Colonic mucosa (tissue), 4 donors: ENCODE results near the gene CHTOP. TPM values are rescaled to one million over a fixed set of nuclear protein-coding genes. Genes with fewer than 3 reads are reported as not detected.

Source experiments
- DNase-seq: peaks from one replicate; pipeline ENCODE4 v3.0.0-alpha.2; 2020
- H3K27ac ChIP-seq: fragments of 200-600 bp; one replicate; pipeline ENCODE4 v1.8.0; 2021
- H3K27me3 ChIP-seq: fragments of 200-600 bp; one replicate; pipeline ENCODE4 v1.8.0; 2021
- H3K36me3 ChIP-seq: fragments of 200-600 bp; one replicate; pipeline ENCODE4 v1.8.0; 2021
- H3K4me1 ChIP-seq: fragments of 200-600 bp; one replicate; pipeline ENCODE4 v1.8.0; 2021; ENCODE audit warnings: mild to moderate bottlenecking
- H3K4me3 ChIP-seq: fragments of 200-600 bp; one replicate; pipeline ENCODE4 v1.8.0; 2021
- H3K9ac ChIP-seq, 2 donors: one replicate each; pipeline ENCODE4 v1.7.0; 2013; ENCODE audit warnings: control low read depth in 2 of 2, low read depth in 2 of 2, low read length in 2 of 2
- H3K9me3 ChIP-seq: fragments of 200-600 bp; one replicate; pipeline ENCODE4 v1.8.0; 2021
- CTCF ChIP-seq: fragments of 200-600 bp; IDR thresholded peaks from one replicate; pipeline ENCODE4 v1.8.0; 2022; ENCODE audit warnings: antibody characterized with exemption, mild to moderate bottlenecking
- intact Hi-C: fragments of 100-400 bp; cut with DNase I; formaldehyde crosslinking; loops from one replicate; pipeline ENCODE4 v1.14.1; 2022
- total RNA-seq, 2 donors: library from RNA; stranded (reverse); fragmentation: NEBNext Ultra II Directional in 1 of 2; extraction: Animal tissue kit (Norgen Biotek cat#: 25700) in 1 of 2; gene quantifications; one replicate each; pipeline ENCODE4 v1.2.1, GENCODE V29; 2021
- donor health status: healthy.
- donor health status: DM: no; HTN: no; CAD: no.
- donor health status: DM: no; HTN: no; CAD: no.

The CHTOP gene
- total RNA-seq, 2 donors from 2014 or later: 51.3 to 88.6 TPM

DNA sequence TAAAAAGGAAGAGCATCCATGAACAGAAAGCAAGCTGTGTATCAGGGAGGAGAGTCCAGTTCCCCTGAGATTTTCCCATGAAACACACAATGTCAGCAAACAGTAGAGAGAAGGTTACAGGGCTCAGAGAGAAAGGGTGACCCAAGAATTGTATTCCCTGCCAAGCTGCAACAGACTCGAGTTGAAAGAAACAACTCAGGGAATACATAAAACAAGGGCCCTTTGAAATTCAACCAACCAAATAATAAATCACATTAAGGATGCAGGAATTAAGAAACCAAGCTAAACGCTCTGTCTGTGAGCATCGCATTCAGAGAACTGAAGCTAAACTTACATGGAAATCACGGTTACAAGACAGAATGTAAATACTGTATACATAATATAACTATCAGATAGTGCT is 41.1 kb upstream of the CHTOP start:
- Histone ChIP-seq H3K9me3 (no peaks in the 10 kb centered on the region), H3K4me1 (no peaks in the 10 kb centered on the region), H3K27ac (no peak overlapping the region), H3K4me3 (no peak overlapping the region), H3K36me3 (no peaks in the 10 kb centered on the region), H3K9ac (no peak overlapping the region), H3K27me3 (no peaks in the 10 kb centered on the region)
- TF ChIP-seq CTCF: no peak
- DNase-seq: no peak
- intact Hi-C loops: no loop called here

GRCh38 chr1:153597206-153597605 is 36.7 kb upstream of the CHTOP start:
- H3K4me3 ChIP-seq: no peak overlapping the region
- H3K9me3 ChIP-seq: no peaks in the 10 kb centered on the region
- H3K36me3 ChIP-seq: no peaks in the 10 kb centered on the region
- no peak for TF ChIP-seq CTCF
- intact Hi-C loops: no loop called here
- peak; percentile 28 for DNase-seq
- H3K9ac ChIP-seq: no peak overlapping the region
- no peaks in the 10 kb centered on the region for H3K4me1 ChIP-seq
- H3K27ac ChIP-seq: no peak overlapping the region
- H3K27me3 ChIP-seq: no peaks in the 10 kb centered on the region

DNA sequence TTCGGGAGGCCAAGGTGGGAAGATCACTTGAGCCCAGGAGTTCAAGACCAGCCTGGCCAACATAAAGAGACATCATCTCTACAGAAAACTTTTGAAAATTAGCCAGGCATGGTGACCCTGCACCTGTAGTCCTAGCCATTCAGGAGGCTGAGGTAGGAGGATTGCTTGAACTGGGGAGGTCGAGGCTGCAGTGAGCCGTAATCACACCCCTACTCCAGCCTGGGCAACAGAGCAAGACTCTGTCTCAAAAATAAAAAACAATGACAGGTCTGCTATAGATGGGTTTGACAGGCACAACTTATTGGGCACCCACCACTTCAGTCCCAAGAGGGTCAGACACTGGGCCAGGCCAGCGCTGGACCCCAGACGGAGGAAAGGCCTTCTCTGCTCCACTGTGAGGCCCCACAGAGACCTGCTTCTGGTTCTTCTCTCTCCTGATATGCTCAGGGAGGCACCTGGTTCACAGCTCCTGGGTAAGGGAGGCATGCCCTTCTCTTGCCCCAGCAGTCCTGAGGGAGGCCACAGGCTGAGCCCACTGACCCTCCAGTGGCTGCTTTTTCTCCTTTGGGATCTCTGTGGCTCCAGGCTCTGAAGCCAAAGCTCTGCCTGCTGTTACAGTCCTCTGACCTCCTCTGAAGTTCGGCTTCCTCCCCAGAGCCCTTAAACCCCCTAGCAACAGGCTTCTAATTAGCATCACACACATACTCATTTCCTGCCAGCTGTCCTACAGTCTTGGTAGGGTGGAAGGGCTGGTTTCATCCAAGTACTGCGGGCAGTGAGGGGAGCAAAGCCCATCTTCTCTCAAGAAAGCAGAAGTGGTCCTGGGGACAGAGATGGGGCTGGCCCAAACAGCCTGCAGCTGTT is 35.3 kb upstream of the CHTOP start:
- Histone ChIP-seq H3K4me1 (no peaks in the 10 kb centered on the region), H3K9ac (no peak overlapping the region), H3K36me3 (no peaks in the 10 kb centered on the region), H3K4me3 (no peak overlapping the region), H3K9me3 (no peaks in the 10 kb centered on the region), H3K27me3 (no peaks in the 10 kb centered on the region), H3K27ac (no peak overlapping the region)
- no peak for TF ChIP-seq CTCF
- DNase-seq: no peak
- intact Hi-C loops: no loop called here

GRCh38 chr1:153599847-153600246 is 34.0 kb upstream of the CHTOP start:
- no peaks in the 10 kb centered on the region for H3K36me3 ChIP-seq
- DNase-seq: no peak
- H3K27ac ChIP-seq: no peak overlapping the region
- no peaks in the 10 kb centered on the region for H3K9me3 ChIP-seq
- intact Hi-C loops: no loop called here
- no peaks in the 10 kb centered on the region for H3K27me3 ChIP-seq
- no peaks in the 10 kb centered on the region for H3K4me1 ChIP-seq
- H3K9ac ChIP-seq: no peak overlapping the region
- TF ChIP-seq CTCF: no peak
- no peak overlapping the region for H3K4me3 ChIP-seq

DNA sequence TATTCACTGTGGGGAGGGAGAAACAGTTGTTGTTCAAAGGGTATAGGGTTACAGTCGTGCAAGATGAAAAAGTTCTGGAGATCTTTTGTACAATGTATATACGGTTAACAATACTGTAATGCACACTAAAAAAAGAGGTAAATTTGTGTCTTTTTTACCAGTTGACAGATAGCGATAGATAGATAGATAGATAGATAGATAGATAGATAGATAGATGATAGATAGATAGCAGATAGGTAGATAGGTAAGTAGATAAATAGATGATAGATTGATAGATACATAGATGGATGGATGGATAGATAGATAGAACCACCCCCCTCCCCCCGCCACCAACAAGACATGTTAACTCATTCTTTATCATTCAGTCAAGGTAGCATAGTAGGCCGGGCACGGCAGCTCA is 31.1 kb upstream of the CHTOP start:
- no peaks in the 10 kb centered on the region for H3K36me3 ChIP-seq
- H3K27ac ChIP-seq: no peak overlapping the region
- DNase-seq: no peak
- H3K9ac ChIP-seq: no peak overlapping the region
- no peaks in the 10 kb centered on the region for H3K9me3 ChIP-seq
- H3K4me1 ChIP-seq: no peaks in the 10 kb centered on the region
- no peak for TF ChIP-seq CTCF
- no peaks in the 10 kb centered on the region for H3K27me3 ChIP-seq
- no peak overlapping the region for H3K4me3 ChIP-seq
- intact Hi-C loops: no loop called here
